ENCODE results near the gene ENOX2.

ENOX2 gene

DNA sequence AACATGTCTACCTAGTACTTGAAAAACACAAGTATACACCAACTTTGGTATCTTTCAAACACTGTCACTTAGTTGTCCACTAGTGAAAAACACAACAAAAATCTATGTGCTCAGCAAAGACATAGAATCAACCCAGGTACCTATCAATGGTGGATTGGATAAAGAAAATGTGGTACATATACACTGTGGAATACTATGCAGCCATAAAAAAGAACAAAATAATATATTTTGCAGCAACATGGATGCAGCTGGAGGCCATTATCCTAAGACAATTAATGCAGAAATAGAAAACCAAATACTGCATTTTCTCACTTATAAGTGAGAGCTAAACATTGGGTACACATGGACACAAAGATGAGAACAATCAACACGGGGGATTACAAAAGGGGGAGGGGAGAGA lies 148.7 kb downstream of the ENOX2 start:
- Histone ChIP-seq H3K36me3 (ENCODE audit: insufficient read depth, low read length) (no peaks in the 10 kb centered on the region), H3K27me3 (ENCODE audit: insufficient read depth, low read length, poor library complexity) (no peaks in the 10 kb centered on the region), H3K4me3 (ENCODE audit: low read depth in 1 of 2, low read length in 2 of 2) (no peak overlapping the region), H3K4me1 (ENCODE audit: insufficient read depth, low read length) (no peaks in the 10 kb centered on the region), H3K9me3 (ENCODE audit: insufficient read depth, low read length, severe bottlenecking) (no peaks in the 10 kb centered on the region), H2AFZ (ENCODE audit: low read depth, low read length) (no peak overlapping the region), H4K20me1 (ENCODE audit: insufficient read depth, low read length) (no peaks in the 10 kb centered on the region), H3K4me2 (ENCODE audit: insufficient read depth, low read length) (no peak overlapping the region), H3K27ac (ENCODE audit: low read length) (no peak overlapping the region), H3K79me2 (ENCODE audit: insufficient read depth, low read length) (no peaks in the 10 kb centered on the region), H3K9ac (ENCODE audit: low read depth, low read length) (no peak overlapping the region)
- no peak for DNase-seq
- ATAC-seq (ENCODE audit: insufficient read depth, low read depth), result no peak
- TF ChIP-seq CTCF (IDR thresholded peaks at IDR 0.05; ENCODE audit: borderline replicate concordance, extremely low read depth, low read length, poor library complexity, severe bottlenecking), result no peak
- no peak for TF ChIP-seq EZH2 (IDR thresholded peaks at IDR 0.05; ENCODE audit: borderline replicate concordance, low read depth, low read length, severe bottlenecking)

- TF ChIP-seq EZH2 (IDR thresholded peaks at IDR 0.05; ENCODE audit: borderline replicate concordance, low read depth, low read length, severe bottlenecking) (no peak), CTCF (IDR thresholded peaks at IDR 0.05; ENCODE audit: borderline replicate concordance, extremely low read depth, low read length, poor library complexity, severe bottlenecking) (no peak)
- H4K20me1 ChIP-seq (ENCODE audit: insufficient read depth, low read length), result no peaks in the 10 kb centered on the region
- ATAC-seq (ENCODE audit: insufficient read depth, low read depth) (no peak), DNase-seq (no peak)
- H3K4me2 ChIP-seq (ENCODE audit: insufficient read depth, low read length), result no peak overlapping the region
- no peaks in the 10 kb centered on the region for H3K79me2 ChIP-seq (ENCODE audit: insufficient read depth, low read length)
- H3K9ac ChIP-seq (ENCODE audit: low read depth, low read length), result no peak overlapping the region
- no peaks in the 10 kb centered on the region for H3K27me3 ChIP-seq (ENCODE audit: insufficient read depth, low read length, poor library complexity)
- H3K36me3 ChIP-seq (ENCODE audit: insufficient read depth, low read length), result no peaks in the 10 kb centered on the region
- no peak overlapping the region for H2AFZ ChIP-seq (ENCODE audit: low read depth, low read length)
- H3K4me3 ChIP-seq (ENCODE audit: low read depth in 1 of 2, low read length in 2 of 2), result no peak overlapping the region
- no peaks in the 10 kb centered on the region for H3K9me3 ChIP-seq (ENCODE audit: insufficient read depth, low read length, severe bottlenecking)
- H3K4me1 ChIP-seq (ENCODE audit: insufficient read depth, low read length), result no peaks in the 10 kb centered on the region
- H3K27ac ChIP-seq (ENCODE audit: low read length), result no peak overlapping the region
Observed at GRCh38 chrX:130746709-130747342, 156.2 kb downstream of the ENOX2 start.

GRCh38 chrX:130746077-130746476 lies 156.9 kb downstream of the ENOX2 start:
- no peak for TF ChIP-seq CTCF (IDR thresholded peaks at IDR 0.05; ENCODE audit: borderline replicate concordance, extremely low read depth, low read length, poor library complexity, severe bottlenecking)
- TF ChIP-seq EZH2 (IDR thresholded peaks at IDR 0.05; ENCODE audit: borderline replicate concordance, low read depth, low read length, severe bottlenecking), result no peak
- DNase-seq (no peak), ATAC-seq (ENCODE audit: insufficient read depth, low read depth) (no peak)
- H2AFZ ChIP-seq (ENCODE audit: low read depth, low read length), result no peak overlapping the region
- H3K27ac ChIP-seq (ENCODE audit: low read length), result no peak overlapping the region
- no peak overlapping the region for H3K4me3 ChIP-seq (ENCODE audit: low read depth in 1 of 2, low read length in 2 of 2)
- H3K4me2 ChIP-seq (ENCODE audit: insufficient read depth, low read length), result no peak overlapping the region
- H3K4me1 ChIP-seq (ENCODE audit: insufficient read depth, low read length), result no peaks in the 10 kb centered on the region
- no peaks in the 10 kb centered on the region for H3K79me2 ChIP-seq (ENCODE audit: insufficient read depth, low read length)
- no peaks in the 10 kb centered on the region for H3K27me3 ChIP-seq (ENCODE audit: insufficient read depth, low read length, poor library complexity)
- no peaks in the 10 kb centered on the region for H3K9me3 ChIP-seq (ENCODE audit: insufficient read depth, low read length, severe bottlenecking)
- H3K36me3 ChIP-seq (ENCODE audit: insufficient read depth, low read length), result no peaks in the 10 kb centered on the region
- H4K20me1 ChIP-seq (ENCODE audit: insufficient read depth, low read length), result no peaks in the 10 kb centered on the region
- H3K9ac ChIP-seq (ENCODE audit: low read depth, low read length), result no peak overlapping the region

All from DND-41 (cell line).